AG10803 (cell line): ENCODE data around the gene CLDN6.

Experiments used
- DNase-seq: peaks from one replicate; pipeline ENCODE4 v3.0.0; 2010; ENCODE audit warnings: low read depth
- H3K4me3 ChIP-seq: 2 replicates; pipeline ENCODE4 v1.5.1; 2011; ENCODE audit warnings: mild to moderate bottlenecking, low read length, control low read depth
- TF ChIP-seq, protein P1 (sequence below): conservative IDR thresholded peaks from 2 replicates; pipeline ENCODE4 v1.5.1; 2011; ENCODE audit warnings: mild to moderate bottlenecking, low read length, control low read depth, inconsistent platforms

CLDN6 gene

DNA sequence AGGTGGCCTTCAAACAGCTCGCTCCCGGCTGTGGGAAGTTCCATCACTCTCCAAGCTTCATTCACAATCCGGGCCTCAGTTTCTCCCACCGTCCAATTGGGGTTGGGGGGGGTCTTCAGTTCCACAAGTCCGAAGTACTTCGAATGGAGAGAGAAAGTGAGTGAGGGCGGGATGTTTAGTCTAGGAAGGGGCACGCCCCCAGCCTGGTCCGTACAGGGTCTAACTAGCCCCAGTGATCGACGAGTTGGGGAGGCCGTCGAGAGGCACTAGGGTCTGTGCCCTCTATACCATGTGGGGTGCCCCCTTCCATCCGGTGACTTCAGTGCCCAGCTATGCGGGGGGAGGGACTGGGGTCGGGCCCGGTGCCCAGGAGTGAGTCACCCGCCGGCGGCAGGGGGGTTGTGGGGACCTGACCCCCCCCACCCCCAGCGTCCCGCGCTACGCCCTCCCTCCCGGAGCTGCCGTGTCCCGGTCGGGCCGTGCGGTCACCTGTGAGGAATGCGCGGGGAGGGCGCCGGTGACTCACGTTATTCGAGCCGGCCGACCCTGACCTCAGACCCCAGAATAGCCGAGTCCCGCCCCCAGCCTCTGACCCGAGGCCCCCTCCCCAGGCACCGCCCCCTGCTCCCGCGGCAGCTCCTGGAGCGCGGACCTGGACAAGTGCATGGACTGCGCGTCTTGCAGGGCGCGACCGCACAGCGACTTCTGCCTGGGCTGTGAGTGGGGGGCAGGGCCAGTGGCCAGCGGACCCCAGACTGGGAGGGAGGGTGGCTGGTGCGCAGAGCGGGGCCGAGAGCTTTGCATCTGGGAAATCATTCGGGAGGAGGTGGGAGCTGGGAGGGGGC, 2.8 kb upstream of the CLDN6 start:
- H3K4me3 ChIP-seq: peak overlapping the region; percentile 96
- TF ChIP-seq, protein P1, sequence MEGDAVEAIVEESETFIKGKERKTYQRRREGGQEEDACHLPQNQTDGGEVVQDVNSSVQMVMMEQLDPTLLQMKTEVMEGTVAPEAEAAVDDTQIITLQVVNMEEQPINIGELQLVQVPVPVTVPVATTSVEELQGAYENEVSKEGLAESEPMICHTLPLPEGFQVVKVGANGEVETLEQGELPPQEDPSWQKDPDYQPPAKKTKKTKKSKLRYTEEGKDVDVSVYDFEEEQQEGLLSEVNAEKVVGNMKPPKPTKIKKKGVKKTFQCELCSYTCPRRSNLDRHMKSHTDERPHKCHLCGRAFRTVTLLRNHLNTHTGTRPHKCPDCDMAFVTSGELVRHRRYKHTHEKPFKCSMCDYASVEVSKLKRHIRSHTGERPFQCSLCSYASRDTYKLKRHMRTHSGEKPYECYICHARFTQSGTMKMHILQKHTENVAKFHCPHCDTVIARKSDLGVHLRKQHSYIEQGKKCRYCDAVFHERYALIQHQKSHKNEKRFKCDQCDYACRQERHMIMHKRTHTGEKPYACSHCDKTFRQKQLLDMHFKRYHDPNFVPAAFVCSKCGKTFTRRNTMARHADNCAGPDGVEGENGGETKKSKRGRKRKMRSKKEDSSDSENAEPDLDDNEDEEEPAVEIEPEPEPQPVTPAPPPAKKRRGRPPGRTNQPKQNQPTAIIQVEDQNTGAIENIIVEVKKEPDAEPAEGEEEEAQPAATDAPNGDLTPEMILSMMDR: no peak
- DNase-seq: peak; percentile 89

- peak within 1 kb of the TSS; percentile 96 for H3K4me3 ChIP-seq
- TF ChIP-seq, protein P1: no peak; the same call in 1 of the 2 replicates
- DNase-seq: peak; percentile 73
Measured at GRCh38 chr16:3020247-3020603, 2.2 kb upstream of the CLDN6 start, which contains the start of gene TNFRSF12A. TSS of gene TNFRSF12A (plus strand) at chr16:3020368. CDS start at chr16:3020398, 30 bp downstream.

DNA sequence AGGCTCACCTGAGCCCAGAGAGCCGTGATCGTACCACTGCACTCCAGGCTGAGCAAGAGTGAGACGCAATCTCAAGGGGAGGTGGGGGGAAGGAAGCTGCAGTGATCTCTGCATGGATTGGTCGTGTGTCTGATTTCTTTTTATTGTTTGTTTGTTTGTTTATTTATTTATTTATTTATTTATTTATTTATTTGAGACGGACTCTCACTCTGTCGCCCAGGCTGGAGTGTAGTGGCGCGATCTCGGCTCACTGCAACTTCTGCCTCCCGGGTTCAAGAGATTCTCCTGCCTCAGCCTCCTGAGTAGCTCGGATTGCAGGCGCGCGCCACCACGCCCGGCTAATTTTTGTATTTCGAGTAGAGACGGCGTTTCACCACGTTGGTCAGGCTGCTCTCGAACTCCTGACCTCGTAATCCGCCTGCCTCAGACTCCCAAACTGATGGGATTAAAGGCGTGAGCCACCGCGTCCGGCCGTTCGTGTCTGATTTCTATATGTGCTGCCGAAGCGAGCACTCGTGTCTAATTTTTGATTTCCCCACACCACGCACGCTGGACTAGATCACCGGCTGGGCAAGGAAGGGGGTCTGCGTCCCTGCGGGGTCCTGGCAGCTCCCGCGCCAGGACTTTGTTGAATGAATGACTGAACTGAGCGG, 1.7 kb upstream of the CLDN6 start:
- TF ChIP-seq, protein P1: no peak
- DNase-seq: no peak
- H3K4me3 ChIP-seq: peak overlapping the region; percentile 63

GRCh38 chr16:3017344-3017743, 639 bp downstream of the CLDN6 start:
- TF ChIP-seq, protein P1: no peak
- DNase-seq: no peak
- no peak overlapping the region for H3K4me3 ChIP-seq

DNA sequence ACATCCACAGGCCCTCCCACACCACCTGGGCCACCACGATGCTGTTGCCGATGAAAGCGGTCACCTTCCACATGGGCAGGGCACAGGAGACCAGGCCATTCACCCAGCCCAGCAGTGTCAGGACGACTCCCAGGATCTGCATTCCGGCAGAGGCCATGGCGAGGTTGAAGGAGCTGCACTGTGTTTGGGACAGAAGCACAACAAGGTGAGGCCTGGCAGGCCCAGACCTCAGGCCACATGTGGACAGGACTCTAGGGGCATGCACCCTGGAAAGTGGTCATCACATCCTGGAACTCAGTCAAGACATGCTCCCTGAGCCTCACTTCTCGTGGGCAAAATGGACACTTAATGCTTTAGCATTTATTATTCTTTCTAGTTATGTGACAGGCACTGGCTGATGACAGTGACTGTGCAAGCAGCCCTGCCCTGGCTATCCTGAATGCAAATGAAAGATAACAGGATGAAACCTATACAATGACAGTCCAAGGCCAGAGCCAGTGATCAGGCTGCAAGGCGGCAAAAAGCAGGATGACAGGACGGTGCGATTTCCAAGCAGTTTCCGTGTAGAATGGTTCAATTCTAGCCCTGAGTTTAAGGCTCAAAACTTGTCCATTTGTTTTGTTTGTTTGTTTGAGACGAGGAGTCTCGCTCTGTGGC, 2.0 kb downstream of the CLDN6 start:
- TF ChIP-seq, protein P1: no peak
- H3K4me3 ChIP-seq: no peak overlapping the region
- no peak for DNase-seq

DNA sequence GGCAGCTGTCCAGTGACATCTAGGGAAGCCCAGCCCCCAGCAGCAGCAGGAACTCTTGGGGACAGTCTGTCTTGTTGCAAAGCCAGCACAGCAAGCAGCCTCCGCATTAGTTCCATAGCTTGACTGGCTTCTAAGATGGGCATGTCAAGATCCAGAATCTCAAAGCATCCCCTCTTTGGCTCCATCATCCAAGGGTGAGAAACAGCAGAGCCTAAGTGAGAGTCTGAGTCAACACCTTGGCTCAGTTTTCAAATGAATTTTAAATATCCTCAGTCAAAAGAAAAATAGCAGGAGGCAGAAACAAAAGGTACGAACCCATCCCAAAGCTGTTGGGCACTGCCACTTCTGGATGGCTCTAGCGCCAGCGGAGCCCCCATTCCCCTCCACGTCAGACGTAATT, 3.0 kb downstream of the CLDN6 start:
- TF ChIP-seq, protein P1: no peak
- H3K4me3 ChIP-seq: no peak overlapping the region
- DNase-seq: no peak
